Right hindlimb (tissue), 1 donor: ENCODE measurements around the gene TOGARAM1.

Experiments
- DNase-seq: peaks from one replicate; pipeline ENCODE4 v3.0.0-alpha.2; 2018

TOGARAM1 gene

GRCh38 chr14:45103806-45104205 is 141.8 kb downstream of the TOGARAM1 start:
- no peak for DNase-seq

DNA sequence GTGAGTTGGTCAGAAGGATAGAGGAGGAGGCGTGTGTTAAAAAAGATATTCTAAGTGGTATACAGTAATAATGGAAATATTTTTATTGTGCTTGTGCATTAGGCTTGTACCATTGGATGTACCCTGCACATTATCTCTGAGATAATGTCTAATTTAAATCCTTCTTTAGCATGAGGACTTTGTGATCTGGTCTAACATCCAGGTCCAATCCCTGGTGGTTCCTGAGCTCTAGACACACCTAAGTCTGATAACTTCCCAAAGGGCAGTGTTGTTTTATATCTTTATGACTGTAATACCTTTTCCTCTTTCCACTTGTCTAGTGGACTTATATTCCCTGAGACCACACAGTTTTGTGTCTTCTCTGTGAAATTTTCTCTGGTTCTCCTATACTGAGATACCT is 142.6 kb downstream of the TOGARAM1 start:
- no peak for DNase-seq

- no peak for DNase-seq
Measured at GRCh38 chr14:45112896-45113781, 151.1 kb downstream of the TOGARAM1 start.

GRCh38 chr14:45114327-45114726 is 152.3 kb downstream of the TOGARAM1 start:
- DNase-seq = no peak

DNA sequence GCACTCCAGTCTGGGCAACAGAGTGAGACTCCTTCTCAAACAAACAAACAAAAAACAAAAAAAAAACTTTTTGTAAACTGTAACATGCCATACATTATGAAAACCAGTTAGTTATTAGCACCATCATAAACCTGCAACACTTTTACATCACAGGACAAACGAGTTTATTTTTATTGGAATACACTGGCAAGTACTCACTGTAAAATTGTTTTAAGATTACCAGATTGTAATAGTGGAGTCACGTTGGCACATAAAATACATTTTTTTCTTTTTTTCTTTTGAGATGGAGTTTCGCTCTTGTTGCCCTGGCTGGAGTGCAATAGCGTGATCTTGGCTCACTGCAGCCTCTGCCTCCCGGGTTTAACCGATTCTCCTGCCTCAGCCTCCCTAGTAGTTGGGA is 156.6 kb downstream of the TOGARAM1 start:
- no peak for DNase-seq

DNA sequence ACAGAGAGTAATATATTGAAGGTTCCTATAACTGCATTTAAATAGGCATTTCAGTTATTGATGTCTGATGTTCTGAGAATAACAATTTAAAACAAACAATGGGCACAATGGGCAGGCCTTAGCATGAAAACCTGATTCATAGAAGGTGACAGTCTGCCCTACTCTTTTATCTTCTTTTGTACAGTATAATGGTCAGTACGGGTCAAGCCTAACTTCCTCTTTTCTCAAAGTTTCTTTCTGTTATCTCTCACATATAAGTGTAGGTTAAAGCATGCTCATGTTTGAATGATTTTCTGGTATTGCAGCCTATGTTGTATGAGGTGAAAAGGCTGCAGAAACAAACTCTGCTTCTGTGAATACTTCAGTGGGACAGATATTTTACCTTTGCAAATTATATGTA is 158.1 kb downstream of the TOGARAM1 start:
- DNase-seq = no peak

GRCh38 chr14:45123271-45123670 is 161.3 kb downstream of the TOGARAM1 start:
- no peak for DNase-seq
